Stimulated activated CD8-positive, alpha-beta memory T cell treated with anti-CD3 and anti-CD28 coated beads, Interleukin-4, amount 100 ng/mL, for 48 hours (primary cell): ENCODE data around the gene CD4.
"Not testable (repeated sequence)": the region's sequence is repeated elsewhere in the genome, so short reads cannot be mapped to it uniquely, and the experiment has no call there.

Experiments used
- DNase-seq: peaks from one replicate; pipeline ENCODE4 v3.0.0-alpha.2; 2020

CD4 gene

DNA sequence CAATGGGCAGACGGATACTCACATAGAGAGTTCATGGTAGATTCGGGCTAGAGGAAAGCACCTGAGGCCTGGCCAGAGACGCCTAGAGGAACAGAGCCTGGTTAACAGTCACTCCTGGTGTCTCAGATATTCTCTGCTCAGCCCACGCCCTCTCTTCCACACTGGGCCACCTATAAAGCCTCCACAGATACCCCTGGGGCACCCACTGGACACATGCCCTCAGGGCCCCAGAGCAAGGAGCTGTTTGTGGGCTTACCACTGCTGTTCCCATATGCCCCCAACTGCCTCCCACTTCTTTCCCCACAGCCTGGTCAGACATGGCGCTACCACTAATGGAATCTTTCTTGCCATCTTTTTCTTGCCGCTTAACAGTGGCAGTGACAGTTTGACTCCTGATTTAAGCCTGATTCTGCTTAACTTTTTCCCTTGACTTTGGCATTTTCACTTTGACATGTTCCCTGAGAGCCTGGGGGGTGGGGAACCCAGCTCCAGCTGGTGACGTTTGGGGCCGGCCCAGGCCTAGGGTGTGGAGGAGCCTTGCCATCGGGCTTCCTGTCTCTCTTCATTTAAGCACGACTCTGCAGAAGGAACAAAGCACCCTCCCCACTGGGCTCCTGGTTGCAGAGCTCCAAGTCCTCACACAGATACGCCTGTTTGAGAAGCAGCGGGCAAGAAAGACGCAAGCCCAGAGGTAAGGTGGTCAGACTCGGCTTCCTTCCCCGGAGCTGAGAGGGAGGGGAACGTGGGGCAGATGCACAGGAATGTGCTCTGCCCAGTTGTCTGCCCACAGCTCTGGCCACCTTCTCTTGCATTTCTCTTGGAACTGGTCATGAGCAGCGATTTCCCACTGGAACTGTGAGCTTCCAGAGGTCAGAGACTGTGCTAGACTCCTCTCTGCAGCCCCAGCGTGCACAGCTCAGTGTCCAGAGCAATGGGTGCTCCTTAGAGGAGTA lies at the start of gene CD4:
Gene CD4, plus strand, starts transcription at position 557 of the 953 bp plus-strand sequence. CDS start 10,611 bp downstream, outside the sequence.
- no peak for DNase-seq

DNA sequence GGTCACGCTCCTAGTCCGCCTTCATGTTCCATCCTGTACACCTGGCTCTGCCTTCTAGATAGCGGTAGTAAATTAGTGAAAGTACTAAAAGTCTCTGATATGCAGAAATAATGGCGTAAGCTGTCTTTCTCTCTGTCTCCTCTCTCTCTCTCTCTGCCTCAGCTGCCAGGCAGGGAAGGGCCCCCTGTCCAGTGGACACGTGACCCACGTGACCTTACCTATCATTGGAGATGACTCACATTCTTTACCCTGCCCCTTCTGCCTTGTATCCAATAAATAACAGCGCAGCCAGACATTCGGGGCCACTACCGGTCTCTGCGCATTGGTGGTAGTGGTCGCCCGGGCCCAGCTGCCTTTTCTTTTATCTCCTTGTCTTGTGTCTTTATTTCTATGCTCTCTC lies 47.2 kb upstream of the CD4 start:
- DNase-seq, result not testable (repeated sequence)

DNA sequence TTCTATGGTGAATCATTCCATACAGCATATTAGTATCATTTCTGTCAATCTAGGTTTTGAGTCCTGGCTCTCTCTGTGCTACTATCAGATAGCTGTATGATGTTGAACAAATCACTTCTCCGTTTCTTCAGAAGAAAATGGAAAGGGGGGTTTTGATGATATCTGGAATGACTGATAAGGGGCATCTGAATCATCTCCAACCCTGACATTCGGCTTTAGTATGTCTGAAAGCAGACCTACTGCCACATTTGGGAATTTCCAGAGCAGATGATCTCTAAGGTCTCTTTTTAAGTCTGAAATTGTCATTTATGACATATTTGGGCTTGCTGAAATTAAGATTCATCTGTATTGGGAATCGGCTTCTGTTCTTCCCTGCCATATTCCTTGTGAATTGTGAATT lies 46.5 kb upstream of the CD4 start:
- no peak for DNase-seq

DNA sequence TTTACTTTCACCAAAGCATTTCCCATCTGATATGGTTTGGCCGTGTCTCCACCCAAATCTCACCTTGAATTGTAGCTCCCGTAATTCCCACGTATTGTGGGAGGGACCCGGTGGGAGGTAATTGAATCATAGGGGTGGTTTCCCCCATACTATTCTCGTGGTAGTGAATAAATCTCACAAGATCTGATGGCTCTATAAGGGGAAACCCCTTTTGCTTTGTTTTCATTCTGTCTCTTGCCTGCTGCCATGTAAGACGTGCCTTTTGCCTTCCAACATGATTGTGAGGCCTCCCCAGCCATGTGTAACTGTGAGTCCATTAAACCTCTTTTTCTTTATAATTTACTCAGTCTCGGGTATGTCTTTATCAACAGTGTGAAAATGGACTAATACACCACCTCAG lies 46.0 kb upstream of the CD4 start:
- peak; percentile 47 for DNase-seq

DNA sequence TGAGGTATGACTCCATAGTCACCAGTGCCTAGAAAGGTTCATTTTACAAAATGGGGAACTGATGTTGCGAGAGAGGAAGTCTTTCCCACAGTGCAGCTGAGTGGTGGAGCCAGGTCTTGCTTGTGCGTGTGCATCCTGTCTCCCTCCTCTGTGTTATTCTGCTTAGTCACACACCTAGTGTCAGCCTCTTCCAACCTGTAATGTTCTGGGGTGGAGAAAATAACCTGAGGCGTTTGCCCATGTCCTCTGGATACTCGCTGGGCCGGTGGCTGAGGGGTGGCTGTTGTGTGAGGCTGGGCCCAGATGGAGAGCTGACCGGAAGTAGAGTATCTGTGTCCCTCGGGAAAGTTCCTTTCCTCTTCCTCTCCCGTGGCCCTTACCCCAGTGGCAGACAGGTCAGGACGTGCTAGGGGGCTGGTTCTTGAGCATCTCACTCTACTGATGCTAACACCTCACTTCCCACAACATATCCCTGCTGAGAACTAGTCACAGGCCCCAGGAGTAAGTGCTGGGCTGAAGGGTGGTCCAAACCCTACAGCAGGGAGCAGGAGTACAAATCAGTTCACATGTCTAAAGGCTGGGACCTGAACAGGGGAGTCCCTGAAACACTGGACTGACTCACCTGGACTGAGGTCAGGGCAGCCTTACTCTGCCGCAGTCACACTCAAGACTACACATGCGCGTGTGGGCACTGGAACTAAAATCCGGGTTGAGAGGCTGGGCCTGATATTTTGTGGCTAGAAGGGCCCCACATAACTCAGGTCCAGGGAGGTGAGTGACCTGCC lies 43.4 kb upstream of the CD4 start:
- no peak for DNase-seq

DNA sequence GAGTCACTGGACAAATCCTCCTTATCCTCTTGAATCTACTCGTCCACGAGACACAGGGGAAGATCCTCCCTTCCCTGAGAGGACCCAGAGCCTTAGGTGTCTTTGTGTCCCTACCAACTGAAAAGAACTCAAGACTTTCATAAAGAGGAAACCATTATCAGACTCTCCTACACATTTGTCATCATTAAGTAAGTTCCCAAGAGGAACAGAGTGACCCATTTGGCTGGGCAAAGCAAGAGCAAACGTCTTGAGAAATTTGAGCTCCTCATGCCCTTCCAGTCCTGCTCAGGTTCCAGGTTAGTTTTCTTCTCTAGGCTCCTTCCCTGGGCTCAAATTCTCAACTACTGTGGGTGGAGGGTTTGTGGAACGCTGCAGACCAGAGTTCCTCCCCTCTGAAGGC lies 42.1 kb upstream of the CD4 start:
- DNase-seq, result no peak

DNA sequence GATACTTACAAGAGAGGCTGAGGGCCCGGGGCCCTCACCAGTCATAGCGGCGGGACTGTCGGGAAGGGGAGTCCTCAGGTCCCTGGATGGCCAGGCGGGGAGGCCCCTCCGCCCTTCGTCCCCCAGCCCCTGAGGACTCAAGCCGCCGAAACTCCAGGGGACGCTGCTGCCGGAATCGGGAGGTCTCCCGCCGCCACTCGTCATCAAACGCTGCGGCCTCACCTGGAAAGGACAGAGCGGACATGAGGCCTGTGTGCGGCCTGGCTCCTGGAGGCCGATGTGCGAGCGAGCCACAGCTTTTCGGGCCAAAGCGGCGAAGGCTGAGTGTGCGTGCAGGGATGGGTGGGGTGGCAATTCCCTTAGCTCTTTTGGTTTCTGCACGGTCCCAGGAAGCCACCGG lies 40.6 kb upstream of the CD4 start:
- no peak for DNase-seq

DNA sequence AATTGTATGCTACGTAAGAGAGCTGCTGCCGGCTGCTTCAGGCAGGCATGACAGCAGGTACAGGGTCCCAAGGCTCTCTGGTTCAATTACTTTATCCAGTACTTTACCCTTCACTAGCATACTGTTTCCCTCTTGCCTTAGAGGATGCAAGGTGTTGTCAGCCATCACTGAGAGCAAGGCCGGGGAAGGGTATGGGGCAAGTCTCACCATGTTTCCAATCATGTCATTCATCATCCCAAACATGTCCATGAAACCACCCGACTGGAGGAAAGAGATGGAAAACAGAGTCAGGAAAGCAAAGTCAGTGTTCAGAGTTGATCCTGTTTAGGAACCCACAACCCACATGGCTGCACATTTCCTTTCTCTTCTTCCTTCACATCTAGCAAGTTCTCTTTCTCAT lies 38.8 kb upstream of the CD4 start:
- DNase-seq, result no peak

DNA sequence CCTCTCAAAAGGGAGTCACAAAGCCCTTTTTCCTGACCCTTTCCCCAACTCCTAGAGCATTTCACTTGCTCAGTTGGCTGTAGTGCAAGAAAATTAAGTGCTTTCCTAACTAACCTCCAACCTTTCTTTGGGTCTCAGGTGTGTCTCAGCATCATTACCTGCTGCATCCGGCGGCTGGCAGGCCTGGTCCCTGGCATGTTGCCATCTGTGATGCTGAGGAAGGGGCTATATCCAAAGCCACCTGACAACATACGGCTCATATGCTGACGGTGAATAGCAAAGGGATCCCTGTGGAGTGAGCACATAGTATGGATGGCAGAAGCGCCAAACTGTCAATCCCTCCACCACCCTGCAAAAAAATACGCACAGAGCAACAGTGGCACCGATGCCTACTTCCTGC lies 37.6 kb upstream of the CD4 start:
- no peak for DNase-seq

DNA sequence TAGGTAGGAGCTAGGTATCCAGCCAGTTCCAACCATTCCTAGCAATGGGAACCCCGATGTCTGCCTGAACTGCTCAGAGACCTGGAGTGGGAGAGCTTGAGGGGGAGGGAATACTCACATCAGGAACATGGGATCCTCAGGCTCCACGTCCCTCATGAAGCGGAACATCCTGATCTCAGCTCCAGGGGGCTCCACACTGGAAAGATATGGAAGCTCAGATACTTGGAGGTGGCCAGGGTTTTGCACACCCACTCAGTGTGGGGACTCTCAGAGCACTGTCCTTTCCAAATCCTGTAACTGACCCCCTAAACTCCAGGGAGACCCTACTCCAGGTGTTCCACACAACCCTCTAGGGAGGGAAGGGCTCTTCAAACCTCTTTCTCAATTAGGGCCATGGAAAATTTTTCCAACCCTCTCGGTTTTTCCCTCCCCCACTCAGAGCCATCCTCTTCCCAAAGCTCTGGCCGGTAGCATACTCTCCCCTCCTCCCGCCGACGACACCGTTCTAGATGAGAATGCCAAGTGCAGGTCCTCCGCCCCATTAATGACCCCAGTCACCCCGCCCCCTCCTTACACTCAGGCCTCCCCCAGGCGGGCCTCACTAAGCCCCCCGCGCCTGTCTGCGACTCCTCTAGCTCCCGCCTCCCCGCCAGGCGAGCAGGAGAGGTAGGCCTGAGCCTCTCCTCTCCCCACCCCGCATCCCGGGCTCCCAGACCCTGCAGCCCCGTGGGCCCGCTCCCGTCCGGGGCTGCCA lies 37.0 kb upstream of the CD4 start:
- no peak for DNase-seq

DNA sequence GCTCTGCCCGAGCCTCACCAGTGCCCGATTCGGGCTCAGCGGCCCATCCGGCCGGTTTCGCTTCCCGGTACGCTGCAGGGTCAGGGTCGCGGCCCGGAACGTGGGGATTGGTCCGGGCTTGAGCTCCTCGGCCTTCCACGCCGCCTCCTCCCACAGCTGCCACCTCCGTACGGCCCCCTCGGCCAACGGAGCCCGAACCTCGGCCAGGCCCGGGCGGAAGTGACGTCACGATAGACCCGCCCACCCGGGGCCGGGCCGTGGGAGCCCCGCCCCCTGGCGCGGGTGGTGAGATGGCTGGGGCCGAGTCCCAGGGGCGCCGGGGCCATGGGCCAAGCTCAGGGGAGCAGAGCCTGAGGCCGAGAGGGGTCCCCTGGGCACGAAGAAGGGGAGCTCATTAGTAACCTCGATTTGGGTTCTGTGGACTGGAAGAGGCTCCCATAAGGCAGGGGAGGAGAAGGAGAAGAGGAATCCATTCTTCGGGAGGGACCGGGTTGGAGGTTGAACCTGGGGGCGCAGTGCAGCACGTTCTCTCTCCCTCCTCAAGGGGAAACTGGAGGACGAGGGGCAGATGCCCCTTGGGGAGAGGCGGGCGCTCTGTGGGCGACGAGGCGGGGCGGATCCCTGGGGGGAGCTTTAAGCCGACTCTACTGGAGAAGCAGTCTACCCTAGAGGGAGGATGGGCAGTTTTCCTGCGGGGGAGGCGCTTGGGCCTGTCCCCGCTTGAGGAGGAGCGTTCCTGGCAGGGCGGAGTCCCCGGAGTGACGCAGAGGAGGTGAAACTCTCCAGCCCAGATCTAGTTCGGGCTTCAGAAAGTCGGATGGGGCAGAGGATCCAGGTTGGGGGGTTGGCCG lies 36.2 kb upstream of the CD4 start, which contains the start of gene MLF2:
Gene MLF2, minus strand, starts transcription at position 221 of the 851 bp plus-strand sequence. CDS start 807 bp downstream, outside the sequence.
- peak; percentile 99 for DNase-seq

DNA sequence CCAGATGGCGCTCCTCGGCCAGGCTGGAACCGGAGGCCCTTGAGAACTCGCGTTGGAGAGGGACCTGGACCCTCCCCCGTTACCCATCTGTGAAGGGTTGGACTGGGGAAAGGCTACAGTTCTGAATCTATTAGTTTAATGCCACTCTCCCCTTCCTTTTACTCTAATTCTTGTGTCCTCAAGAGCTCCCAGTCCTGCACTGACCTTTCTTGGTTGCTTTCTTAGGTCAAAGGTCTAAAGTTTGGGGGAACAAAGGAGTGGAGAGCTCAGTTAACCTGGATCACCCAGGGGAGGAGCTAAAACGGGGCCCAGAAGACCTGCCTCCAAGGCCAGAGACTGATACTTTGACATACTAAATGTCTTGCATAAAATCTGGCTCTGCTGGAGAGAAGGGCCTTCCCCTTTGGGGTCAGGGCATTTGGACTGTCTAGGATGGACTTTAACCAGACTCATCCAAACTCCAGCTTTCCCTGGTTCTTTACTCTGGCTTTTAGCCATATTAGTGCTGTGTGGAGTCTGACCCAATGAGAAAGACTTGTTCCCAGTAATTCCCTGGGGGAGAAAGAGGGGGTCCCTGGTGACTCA lies 35.5 kb upstream of the CD4 start:
- no peak for DNase-seq

DNA sequence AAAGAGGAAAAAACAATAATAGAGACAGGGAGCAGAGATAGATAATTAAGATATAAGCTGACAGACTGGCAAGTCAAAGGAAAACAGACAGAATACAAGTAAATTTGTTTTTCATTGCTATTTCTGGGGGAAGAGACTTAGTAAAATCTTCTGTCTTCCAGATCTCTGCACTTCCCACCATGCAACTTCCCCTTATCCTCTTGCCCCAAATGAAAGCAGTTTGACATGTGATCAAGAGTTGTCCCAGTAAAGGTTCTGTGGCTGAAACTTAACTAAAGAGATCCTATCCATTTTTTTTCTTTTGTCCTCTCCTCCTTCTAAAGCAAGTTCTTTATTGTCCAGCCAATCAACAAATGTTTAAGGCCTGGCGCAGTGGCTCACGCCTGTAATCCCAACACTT lies 34.9 kb upstream of the CD4 start:
- DNase-seq, result no peak

DNA sequence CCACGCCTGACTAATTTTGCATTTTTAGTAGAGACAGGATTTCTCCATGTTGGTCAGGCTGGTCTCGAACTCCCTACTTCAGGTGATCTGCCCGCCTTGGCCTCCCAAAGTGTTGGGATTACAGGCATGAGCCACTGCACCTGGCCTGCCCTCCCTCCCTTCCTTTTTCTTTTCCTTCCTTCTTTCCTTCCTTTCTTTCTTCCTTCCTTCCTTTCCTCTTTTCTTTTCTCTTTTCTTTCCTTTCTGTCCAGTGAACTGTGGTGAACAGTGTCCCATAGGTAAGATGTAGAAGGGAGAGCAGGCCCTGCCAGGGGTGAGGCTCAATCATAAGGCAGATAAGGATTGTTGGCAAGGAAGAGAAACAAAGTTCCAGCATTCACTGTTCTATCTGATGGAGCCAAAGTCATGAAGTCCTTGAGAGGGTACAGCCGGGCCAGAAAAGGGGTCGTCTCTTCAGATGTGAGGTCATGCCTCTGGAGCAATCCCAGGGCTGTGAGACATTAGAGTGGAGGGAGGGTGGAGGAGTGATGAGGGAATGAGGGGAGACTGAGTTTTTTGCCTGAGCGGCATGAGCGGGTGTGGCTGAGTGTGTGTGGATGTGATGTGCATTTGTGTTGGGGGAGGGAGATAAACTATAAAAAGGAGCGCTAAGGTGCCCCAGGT lies 32.2 kb upstream of the CD4 start:
- DNase-seq, result no peak

DNA sequence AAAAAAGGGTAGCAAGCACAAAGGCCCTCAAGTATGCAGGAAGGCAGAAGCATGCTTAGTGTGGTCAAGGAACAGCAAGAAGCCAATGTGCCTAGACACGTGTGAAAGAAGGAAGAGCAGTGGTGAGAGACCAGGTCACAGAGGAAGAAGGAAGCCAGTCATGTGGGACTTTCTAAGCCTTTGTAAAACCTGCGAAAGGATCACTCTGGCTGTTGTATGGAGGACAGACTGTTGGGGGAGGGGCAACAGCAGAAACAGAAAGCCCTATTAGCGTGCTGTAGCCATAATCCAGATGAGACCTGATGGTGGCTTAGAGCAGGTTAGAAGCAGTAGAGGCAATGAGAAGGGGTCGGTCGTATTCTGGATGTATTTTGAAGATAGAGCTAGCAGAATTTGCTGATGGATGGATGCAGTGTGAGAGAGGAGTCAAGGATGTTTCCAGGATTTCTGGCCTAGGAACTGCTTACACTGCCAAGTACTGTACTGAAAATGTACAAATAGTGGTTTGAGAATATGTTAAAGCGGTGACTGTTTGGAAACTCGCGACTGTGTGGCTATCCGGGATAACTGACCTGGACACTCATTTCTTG lies 30.7 kb upstream of the CD4 start:
- no peak for DNase-seq

DNA sequence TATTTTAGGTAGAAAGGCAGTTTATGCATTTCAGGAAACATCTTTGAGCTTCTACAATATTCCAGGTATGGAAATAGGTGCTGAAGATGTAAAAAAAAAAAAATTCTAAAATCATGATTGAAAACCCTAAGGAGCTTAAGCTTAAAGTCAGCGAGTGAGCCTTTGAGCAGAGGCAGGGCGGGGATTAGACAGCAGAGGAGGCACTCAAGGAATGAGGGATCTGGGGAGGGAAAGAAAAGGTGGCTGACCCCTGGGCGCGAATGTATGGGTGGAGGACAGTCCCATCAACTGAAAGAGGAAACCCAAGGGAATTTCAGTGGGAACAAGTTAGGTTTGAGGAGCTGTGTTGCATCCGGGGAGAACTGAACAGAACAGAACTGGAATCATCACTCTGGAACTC lies 29.6 kb upstream of the CD4 start:
- no peak for DNase-seq

DNA sequence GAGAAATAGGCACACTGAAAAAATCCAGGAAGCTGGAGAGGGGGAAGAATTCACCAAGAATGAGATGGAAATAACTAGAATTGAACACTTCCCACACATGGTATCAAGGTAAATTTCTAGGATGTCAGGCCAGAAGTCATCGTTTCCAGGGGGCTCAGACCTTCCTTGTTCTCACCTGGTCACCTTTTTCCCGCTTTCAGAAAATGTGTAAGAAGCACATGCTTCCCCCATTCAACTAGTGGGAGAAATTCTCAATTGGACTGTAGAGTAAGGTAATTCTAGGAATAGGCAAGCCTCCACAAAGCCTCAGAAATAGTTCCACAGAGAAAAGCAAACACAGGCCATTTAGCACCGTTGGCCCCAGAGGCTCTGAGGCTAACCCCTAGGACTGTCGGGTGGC lies 25.9 kb upstream of the CD4 start:
- DNase-seq, result no peak

DNA sequence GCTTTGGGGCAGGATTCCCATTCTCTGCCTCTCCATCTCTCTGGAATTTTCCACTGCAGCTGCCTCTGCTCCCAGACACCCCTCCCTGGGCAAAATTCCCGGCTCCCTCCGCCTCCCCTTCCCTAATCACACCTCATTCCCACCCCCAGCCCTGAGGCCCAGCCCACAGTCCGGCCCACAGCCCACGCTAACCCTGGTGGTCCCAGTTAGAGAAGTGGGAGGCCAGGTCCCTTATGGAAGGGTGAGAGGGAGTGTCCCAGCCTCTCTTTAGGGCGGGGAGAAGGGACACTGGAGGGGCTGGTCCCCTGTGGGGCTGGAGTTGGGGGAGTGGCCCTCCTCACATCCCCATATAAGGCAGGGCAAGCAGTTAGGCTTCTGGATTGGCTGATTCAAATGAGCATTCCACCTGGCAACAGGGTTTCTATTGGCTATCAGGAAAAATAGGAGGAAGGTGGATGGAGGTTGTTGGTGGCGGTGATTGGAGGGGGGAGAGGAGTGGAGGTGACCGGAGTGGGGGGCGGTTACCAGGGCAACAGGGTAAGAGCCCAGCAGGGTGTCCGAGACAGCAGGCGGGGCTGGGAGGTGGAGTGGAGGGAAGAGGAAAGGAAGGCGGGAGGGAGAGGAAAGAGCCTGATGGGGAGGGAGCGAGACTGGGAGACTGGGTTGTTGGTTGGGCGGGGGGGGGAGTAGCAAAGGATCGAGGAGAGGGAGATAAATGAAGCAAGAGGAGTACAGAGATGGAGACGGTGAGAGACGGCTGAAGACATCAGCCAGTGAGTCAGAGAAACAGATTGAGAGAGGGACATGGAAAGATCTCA lies 25.1 kb upstream of the CD4 start:
- peak; percentile 69 for DNase-seq

DNA sequence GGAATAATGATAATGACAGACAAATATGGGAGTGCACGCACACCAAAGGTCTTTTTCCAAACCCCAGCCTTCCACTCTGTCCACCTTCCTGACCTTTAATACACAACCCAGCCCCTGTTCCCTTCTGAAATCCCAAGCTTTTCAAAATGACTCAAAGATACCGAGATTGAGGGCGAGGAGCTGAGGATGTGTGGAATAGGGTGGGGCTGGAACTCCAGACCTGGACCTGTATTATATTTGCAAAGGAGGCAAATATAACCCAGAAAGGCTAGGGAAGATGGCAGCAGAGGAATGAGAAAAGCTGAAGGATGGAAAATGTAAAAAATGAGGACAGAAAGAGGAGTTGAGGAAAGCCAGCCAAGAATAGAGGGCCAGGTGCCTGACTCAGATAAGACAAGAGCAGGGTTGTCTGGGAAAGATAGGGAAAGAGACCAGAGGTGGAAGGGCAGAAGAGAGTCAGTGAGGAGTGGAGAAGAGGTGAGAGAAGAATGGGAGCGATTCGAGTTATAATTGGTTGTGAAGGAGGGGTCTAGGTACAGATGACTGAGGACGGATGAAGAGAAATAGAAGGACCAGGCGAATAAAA lies 24.2 kb upstream of the CD4 start:
- DNase-seq, result no peak
